ENCODE results near the gene CERK. TPM values are rescaled to one million over a fixed set of nuclear protein-coding genes. Genes with fewer than 3 reads are reported as not detected.

CERK gene
- total and polyA plus RNA-seq, 9 of the 15 experiments (the other 6 are each of a cell fraction or from before 2014, with no cell fraction given), result 1.1 to 14.9 (median 8.7) TPM

- TF ChIP-seq GTF2F1 (IDR thresholded peaks at IDR 0.05; ENCODE audit: low read depth, low read length), result no peak
- no peak for TF ChIP-seq PCBP2 (IDR thresholded peaks at IDR 0.05; ENCODE audit: low read depth, low read length, poor library complexity, severe bottlenecking)
- no peak for TF ChIP-seq KLF1 (tag; IDR thresholded peaks at IDR 0.05)
- 0 out of 4 replicates have a peak, but pooled peaks of 1 of the 2 experiments have one; percentile 42 for TF ChIP-seq SIN3A (IDR thresholded peaks at IDR 0.05; ENCODE audit: borderline replicate concordance in 2 of 2, control insufficient read depth in 1 of 2, low read depth in 2 of 2, low read length in 2 of 2)
- no peak for TF ChIP-seq GMEB1 (CRISPR knock-in tag; IDR thresholded peaks at IDR 0.05)
- TF ChIP-seq IFI16 (CRISPR knock-in tag; IDR thresholded peaks at IDR 0.05), result no peak
- peak in 1 of 2 experiments; percentile 81; a peak in 2 of 4 replicates for TF ChIP-seq ZNF318 (IDR thresholded peaks at IDR 0.05; ENCODE audit: borderline replicate concordance in 1 of 2, low read depth in 1 of 2)
- no peak for TF ChIP-seq ARID3B (CRISPR knock-in tag; IDR thresholded peaks at IDR 0.05; ENCODE audit: borderline replicate concordance)
- TF ChIP-seq MLX (CRISPR knock-in tag; conservative IDR thresholded peaks at IDR 0.05), result no peak
- no peak for TF ChIP-seq TBP (optimal IDR thresholded peaks at IDR 0.05; ENCODE audit: low read depth, low read length)
- TF ChIP-seq RFX7 (CRISPR knock-in tag; IDR thresholded peaks at IDR 0.05), result no peak
Observed at GRCh38 chr22:46754110-46754799, 16.2 kb upstream of the CERK start (continued).
